HG03175 (cell line): ENCODE measurements around the gene GNB1.

ENCODE experiments used
- ATAC-seq: cut with Tn5 transposase; IDR thresholded peaks from one replicate; pipeline ENCODE4 v1.9.1; 2021; ENCODE audit warnings: mild to moderate bottlenecking, moderate library complexity; ENCODE audit not compliant: unreplicated experiment

The GNB1 gene

DNA sequence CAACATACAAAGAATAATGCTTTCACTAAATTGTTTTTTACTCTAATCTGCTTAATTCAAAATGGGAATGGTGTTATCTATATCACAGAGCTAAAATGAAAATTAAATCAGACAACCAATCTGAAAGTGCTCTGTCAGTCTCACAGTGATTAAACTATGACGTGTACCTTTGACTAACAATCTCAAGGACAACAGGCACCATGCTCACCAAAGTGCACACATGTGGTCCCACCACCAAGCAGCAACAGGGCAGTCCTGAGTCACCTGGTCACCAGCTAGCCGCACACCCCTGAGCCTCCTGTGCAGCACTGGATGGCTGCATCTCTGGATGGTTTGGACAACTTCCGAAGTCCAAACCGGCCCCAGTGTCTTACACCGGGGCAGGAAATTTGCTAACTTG, 58.1 kb downstream of the GNB1 start:
- no peak for ATAC-seq

- no peak for ATAC-seq
Measured at GRCh38 chr1:1832166-1832565, 58.7 kb downstream of the GNB1 start.

DNA sequence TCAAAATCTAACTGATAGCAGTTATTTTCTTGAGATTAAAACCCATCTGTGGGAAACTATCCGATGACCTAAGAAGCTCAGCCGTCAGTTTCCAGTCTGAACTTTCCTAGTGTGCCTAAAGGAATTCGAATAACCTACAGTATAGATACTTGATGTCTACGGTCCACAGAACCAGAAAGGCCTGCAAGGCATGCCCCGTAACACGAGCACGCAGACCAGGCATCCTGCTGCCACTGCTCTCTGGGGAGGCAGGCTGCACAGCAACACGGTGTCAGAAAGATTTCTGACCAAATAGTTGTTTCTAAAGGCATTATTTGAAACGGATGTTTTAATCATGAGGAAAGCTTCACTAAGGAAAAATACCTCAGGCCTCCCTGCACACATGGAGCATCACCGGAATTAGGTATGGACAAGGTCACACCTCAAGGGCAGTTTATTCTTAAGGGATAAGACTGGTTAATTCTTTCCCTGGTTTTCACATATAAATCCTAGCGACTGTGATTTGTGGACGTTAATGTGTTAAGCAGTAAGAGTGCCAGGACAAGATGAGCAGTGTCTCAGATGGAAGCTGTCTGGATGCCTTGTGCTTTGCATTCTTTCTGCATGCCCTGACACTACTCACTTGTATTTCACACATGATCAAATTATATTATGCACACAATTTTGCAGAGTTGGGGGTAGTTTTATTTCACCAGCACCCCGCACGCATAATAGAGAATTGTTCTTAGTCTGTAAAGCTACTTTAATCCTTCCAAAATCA, 63.6 kb downstream of the GNB1 start:
- no peak for ATAC-seq

DNA sequence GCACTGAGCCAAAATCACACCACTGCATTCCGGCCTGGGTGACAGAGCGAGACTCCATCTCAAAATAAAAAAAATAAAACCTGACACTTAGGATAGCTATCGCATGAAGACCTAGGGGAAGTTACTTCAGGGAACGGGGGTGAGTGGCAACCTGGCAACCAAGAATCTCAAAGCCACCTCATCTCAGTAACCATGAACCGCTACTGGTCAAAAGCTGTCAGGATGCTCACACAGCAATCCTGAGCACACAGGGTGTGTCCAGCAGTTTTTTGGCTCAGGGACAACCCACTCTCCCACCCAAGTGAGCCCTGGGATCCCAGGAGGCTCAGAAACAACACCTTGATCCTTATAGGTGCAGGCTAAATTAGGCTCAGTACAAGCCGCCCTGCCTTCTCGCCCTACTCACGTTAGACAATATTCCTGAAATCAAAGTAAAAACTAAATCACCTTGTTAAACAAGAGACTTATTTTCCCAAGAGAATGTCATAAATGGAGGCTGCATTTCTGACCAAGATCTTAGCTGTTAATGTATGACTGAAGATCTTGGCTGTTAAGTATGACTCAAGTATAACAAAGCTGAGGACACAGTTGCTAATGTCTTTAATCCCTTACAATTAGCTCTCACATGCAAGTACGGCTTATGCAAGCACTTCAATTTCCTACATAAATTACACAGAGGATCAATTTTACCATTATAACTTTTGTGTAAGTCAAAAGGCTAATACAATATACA, 64.4 kb downstream of the GNB1 start:
- no peak for ATAC-seq

DNA sequence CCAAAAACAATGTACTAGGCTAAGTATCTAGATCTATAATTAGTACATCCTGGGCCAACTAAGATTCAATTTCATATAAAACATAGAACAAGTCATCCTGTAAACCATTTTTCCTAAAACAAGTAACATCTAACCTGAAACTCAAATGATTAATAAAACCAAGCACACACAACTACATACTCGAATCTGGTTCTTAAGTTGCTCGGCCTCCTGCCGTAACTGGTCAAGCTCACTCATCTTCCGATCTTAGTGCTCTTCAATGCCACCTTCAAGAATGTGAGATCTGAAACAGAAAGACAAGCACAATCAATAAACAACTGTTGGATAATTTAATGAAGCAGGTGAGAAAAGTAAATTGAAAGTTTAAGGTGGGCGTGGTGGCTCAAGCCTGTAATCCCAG, 65.7 kb downstream of the GNB1 start:
- ATAC-seq = no peak

DNA sequence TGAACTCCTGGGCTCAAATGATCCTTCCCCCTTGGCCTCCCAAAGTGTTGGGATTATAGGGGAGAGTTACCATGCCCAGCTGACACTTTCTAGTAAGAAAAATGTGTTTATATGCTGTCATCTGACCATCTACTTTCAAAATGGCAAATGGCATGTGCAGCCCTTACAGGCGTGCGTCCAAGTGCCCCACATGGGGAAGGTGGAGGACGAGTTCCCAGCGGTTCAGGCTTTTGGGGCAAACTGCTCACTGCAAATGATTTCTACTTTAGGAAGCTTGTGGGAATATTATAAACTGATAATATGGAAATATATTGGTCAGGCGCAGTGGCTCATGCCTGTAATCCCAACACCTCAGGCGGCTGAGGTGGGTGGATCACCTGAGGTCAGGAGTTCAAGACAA, 71.1 kb downstream of the GNB1 start:
- ATAC-seq = no peak

DNA sequence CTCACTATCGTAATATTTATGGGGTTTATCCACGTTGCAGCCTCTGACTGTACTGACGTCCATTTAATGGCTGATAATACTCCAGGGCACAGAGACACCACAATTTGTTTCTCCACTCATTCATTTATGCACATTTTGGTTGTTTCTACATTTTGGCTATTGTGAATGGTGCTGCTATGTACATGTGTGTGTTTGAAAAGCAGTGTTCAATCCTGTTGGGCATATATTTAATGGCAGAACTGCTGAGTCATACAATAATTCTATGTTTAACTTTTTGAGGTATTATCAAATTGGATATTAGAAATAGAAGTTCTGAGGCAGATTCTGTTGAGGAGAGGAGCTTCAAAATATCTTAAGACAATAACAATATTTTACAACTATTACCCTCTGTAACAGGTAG, 73.7 kb downstream of the GNB1 start:
- no peak for ATAC-seq

DNA sequence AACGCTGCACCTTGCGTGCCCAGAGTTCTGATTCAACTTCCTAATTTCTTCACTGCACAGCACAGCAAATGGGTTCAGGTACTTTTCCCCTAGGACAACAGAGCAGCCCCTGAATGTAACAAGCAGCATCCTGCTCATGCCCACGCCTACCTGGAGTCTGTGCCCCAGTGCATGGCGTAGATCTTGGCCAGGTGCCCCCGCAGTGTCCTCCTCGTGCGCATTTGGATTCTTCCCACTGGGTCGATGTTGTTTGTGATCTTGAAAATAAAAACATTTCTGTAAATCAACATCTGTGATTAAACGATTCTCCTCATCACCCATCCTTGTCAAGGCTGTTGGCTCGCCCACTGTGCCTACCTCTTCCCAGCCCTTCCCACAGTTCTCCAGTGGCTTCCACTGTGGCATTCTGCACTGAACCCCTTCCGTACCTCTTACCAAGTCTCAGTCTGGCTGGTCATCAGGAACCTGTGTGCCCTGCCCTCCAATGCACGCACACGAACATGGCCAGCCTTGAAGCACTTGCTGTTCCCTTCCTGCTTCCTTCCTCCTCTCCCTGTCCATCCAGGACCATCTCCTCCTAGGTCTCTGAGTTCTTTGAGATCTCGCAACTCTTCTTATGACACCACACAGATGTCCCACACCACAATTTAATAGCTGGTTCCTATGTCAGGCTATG, 75.1 kb downstream of the GNB1 start:
- no peak for ATAC-seq

DNA sequence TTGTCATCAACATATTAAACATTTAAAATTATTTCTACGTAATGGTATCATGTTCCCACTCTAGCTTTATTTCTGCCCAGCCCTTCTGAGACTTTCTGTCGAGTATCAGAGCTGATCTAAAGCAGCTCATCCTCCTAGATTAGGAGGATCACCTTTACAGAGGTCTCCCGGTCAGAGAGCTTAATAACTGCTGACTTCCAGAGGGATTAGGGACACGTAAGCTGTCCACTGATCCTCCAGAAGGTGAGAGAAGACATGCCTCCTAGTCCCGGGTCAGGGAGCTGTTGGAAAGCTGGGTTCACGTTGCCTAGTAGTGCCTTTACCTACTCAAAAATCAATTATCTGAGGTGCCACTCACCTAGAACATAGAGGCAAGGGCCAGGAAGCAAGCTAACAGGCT, 81.4 kb downstream of the GNB1 start:
- ATAC-seq = no peak

DNA sequence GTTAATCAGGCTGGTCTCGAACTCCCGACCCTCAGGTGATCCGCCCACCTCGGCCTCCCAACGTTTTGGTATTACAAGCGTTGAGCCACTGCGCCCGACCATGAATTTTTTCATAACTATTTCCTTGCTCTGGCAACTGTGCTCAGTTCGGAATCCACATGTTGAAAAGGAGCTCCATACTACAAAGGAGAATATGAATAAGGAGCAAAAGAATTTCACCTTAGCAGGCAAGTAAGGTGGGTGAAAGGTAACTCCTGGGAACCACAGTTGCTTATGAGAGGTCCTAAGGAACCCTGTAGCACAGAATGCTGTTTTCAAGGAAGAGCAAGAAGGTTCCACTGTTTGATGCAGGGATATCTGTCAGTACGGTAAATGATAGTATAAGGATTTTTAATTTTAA, 82.7 kb downstream of the GNB1 start:
- ATAC-seq = no peak

- no peak for ATAC-seq
Measured at GRCh38 chr1:1806890-1807289, 84.0 kb downstream of the GNB1 start.

DNA sequence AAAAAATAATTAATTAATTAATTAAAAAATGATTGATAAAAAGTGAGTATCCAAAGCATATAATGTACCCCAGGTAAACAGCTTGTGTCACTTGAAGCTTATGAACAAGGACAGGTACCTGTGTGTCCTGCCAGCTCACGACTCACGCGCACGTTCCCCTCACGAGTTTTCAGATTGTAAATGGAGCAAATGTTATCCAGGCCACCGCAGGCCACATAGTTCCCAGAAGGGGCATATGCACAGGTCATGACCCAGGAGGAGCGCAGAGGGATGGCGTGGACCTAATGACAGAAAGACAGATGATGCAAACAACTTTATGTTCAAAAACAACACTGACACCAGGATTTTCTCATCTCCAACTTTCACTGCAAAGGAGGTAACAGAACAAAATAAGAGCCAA, 86.6 kb downstream of the GNB1 start:
- no peak for ATAC-seq

- no peak for ATAC-seq
Measured at GRCh38 chr1:1802871-1803270, 88.0 kb downstream of the GNB1 start.

DNA sequence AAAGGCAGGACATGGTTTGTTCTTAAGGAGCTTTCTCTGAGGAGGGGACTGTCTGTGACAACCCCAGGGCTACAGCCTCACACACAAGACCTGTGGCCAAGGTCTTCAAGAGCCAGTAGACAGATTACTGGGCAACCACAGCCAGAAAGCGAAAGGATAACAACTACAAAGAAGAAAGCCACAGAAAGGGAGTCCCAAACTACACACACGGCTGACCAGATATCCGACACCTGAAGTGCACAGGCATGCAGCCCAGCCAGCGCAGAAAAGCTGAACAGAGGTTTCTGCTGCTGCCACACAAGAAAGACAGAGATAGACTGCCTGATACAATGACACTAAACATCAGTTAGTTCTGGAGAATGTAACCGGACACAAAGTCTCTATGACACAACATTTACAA, 91.2 kb downstream of the GNB1 start:
- no peak for ATAC-seq

GRCh38 chr1:1797731-1798341, 93.1 kb downstream of the GNB1 start:
- ATAC-seq = no peak

DNA sequence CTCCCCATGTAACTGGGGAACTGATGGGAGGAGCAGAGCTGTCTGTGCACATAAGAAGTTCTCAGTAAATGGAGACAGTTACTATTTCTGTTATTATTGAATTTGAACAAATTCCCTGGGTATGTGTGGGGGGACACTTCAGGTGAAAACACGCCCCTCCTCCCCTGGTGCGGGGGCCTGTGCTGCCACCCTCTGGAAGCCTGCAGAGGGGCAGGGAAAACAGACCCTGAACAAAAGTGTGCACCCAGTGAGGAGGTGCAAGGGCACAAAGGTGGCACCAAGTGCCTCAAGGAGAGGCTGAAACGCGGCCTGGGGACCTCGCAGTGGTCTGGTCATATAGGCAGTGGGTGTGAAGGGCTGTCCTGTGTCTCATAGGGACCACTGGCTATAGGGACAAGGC, 94.4 kb downstream of the GNB1 start:
- ATAC-seq = no peak

- ATAC-seq = no peak
Measured at GRCh38 chr1:1794999-1795398, 95.9 kb downstream of the GNB1 start.

DNA sequence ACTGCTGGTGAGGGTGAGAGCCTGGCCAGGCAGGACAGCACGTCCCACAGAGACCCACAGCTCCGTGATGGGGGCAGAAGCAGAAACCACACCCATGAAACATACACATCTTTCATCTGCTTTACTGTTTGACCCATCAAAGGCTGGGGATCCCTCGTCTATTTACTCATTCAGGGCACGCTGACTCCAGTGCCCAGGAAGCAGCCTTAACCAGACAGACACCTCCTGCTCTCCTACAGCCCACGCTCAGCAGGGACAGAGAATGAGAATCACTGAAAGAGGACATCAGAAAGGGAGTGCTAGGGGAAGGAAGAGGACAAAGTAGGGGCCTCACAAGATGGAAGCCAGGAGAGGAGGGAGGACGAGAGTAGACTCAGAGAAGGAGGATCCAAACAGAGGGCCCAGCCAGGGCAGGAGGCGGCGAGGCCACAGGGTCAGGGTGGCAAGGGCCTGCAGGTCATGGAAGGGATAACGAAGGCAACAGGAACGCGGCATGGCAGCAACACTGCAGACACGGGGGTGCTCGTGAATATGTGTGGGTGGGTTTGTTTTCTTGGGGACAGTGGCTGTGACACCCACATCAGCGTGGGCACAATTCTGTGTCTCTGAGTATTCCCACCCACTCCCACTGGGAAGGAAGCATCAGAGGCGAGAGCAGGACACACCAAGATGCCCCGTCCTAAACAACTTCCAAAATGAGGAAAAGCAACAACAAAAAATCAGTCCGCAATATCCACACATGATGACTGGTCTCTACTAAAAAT, 97.2 kb downstream of the GNB1 start:
- ATAC-seq = no peak

DNA sequence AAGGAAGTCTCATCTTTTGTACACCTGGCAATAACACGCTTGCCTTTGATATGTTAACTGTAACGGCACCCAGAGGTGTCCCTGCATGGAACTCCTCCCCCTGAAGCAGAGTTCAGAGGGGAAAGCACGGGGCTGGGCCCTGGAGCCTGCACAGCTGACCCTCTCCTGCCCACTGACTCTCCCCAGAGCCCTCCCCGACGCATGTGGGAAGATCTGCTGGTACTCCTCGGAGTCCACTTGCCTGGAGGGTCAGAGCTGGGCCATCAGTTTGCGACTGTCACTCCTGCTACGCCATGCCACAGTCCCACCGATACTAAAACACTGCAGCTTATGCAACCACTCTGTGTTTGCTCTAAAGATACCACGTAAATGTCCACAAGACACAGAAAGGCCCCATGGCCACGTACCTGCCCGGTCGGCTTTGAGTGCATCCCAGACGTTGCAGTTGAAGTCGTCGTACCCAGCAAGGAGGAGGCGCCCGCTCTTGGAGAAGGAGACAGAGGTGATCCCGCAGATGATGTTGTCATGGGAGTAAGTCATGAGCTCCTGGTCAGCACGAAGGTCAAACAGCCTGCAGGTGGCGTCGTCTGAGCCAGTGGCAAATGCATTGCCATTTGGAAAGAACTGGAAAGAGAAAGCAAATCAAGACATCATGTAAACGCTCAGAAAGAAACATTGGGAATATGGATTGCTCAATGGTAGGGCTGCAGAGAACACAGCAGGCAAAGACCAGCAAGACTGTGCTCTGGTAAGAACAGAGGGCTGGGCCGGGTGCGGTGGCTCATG, 102.0 kb downstream of the GNB1 start:
- ATAC-seq = no peak

- no peak for ATAC-seq
Measured at GRCh38 chr1:1788136-1788535, 102.8 kb downstream of the GNB1 start.
